HCT116 (cell line): Measurements from ENCODE around the gene SASS6. TPM values are rescaled to one million over a fixed set of nuclear protein-coding genes. Genes with fewer than 3 reads are reported as not detected.

Source experiments
- ATAC-seq: fragments of 200-7000 bp; cut with Tn5 transposase; 2 replicates; pipeline ENCODE4 v1.9.1; 2020; ENCODE audit warnings: mild to moderate bottlenecking, moderate library complexity
- BruUV-seq: library from RNA; stranded (reverse); fragments of 400-500 nt; replicated peaks from 2 replicates; lab custom pipeline; 2021; lab: Mats Ljungman, UMichigan
- CTCF ChIA-PET: fragments of 300-600 bp; sonication (Branson Sonifier 250); formaldehyde crosslinking; loops from one replicate; lab custom pipeline; 2021; ENCODE audit warnings: antibody characterized with exemption; lab: Charles Lee
- POLR2A ChIA-PET: fragments of 300-600, 350-600 bp; sonication (Branson Sonifier 250); formaldehyde crosslinking; loops from one replicate; lab custom pipeline; 2021; ENCODE audit warnings: antibody characterized with exemption; lab: Charles Lee
- RAD21 ChIA-PET, 2 experiments: fragments of 300-600 bp; sonication (Branson Sonifier 250); formaldehyde crosslinking; loops; one replicate each; lab custom pipeline; 2023; ENCODE audit warnings: low total read pairs in 2 of 2; ENCODE audit not compliant: uncharacterized antibody in 2 of 2, unreplicated experiment in 2 of 2, low non-redundant PET in 1 of 2; lab: Charles Lee
- DNase-seq: peaks from one replicate; pipeline ENCODE4 v3.0.0-alpha.2; 2010; ENCODE audit warnings: low read depth, low spot score
- H2AFZ ChIP-seq: fragments of 200-600 bp; shearing (Covaris generic), sonication (generic); 2 replicates; pipeline ENCODE4 v1.6.1; 2017; ENCODE audit warnings: low read depth, mixed run types, mixed read lengths, antibody characterized with exemption, low read length; ENCODE audit not compliant: poor library complexity, severe bottlenecking
- H3K27ac ChIP-seq: 2 replicates; pipeline ENCODE4 v1.5.1; 2012; ENCODE audit warnings: low read depth, low read length
- H3K27me3 ChIP-seq: fragments of 200-600 bp; sonication (generic); 2 replicates; pipeline ENCODE4 v1.6.1; 2016; ENCODE audit warnings: mixed run types, low read length, mixed read lengths; ENCODE audit not compliant: insufficient read depth
- H3K36me3 ChIP-seq, 2 experiments: fragments of 200-500 bp in 1 of 2; fragments of 200-600 bp in 1 of 2; sonication (Bioruptor generic) in 1 of 2; sonication (generic) in 1 of 2; 2 replicates each; pipeline versions ENCODE4 v1.5.1 to v1.6.1; 2014 to 2016; ENCODE audit warnings: low read length in 2 of 2, inconsistent platforms in 1 of 2, mixed read lengths in 1 of 2, mixed run types in 1 of 2; ENCODE audit not compliant: insufficient read depth in 2 of 2, control insufficient read depth in 1 of 2
- H3K4me1 ChIP-seq, 2 experiments: fragments of 200-600 bp in 1 of 2; sonication (generic) in 1 of 2; 2 replicates each; pipeline versions ENCODE4 v1.5.1 to v1.6.1; 2012 to 2017; ENCODE audit warnings: low read length in 2 of 2, inconsistent platforms in 1 of 2, mild to moderate bottlenecking in 1 of 2, mixed read lengths in 1 of 2, mixed run types in 1 of 2, moderate library complexity in 1 of 2; ENCODE audit not compliant: insufficient read depth in 2 of 2, control insufficient read depth in 1 of 2
- H3K4me2 ChIP-seq: fragments of 200-600 bp; sonication (generic); 2 replicates; pipeline ENCODE4 v1.6.1; 2017; ENCODE audit warnings: mixed run types, low read length, mixed read lengths
- H3K4me3 ChIP-seq, 2 experiments: fragments of 200-600 bp in 1 of 2; sonication (generic) in 1 of 2; replicated peaks in 1 of 2; 2 replicates each; pipeline ENCODE4 v1.5.1; 2011 to 2016; ENCODE audit warnings: low read length in 2 of 2, control low read depth in 1 of 2, low read depth in 1 of 2, mild to moderate bottlenecking in 1 of 2, mixed read lengths in 1 of 2, mixed run types in 1 of 2
- H3K79me2 ChIP-seq: fragments of 200-600 bp; sonication (generic); 2 replicates; pipeline ENCODE4 v1.6.1; 2017; ENCODE audit warnings: mild to moderate bottlenecking, mixed run types, low read length, moderate library complexity, mixed read lengths; ENCODE audit not compliant: insufficient read depth
- H3K9ac ChIP-seq: fragments of 200-600 bp; sonication (generic); 2 replicates; pipeline ENCODE4 v1.6.1; 2016; ENCODE audit warnings: low read length, mixed read lengths
- H3K9me2 ChIP-seq: fragments of 200-600 bp; sonication (generic), shearing (Covaris generic); 2 replicates; pipeline ENCODE4 v1.6.1; 2017; ENCODE audit warnings: mixed run types, mild to moderate bottlenecking, moderate library complexity; ENCODE audit not compliant: insufficient read depth
- H3K9me3 ChIP-seq, 2 experiments: fragments of 200-500 bp in 1 of 2; fragments of 200-600 bp in 1 of 2; sonication (Bioruptor generic) in 1 of 2; sonication (generic) in 1 of 2; 2 replicates each; pipeline ENCODE4 v1.6.1; 2014 to 2017; ENCODE audit warnings: low read length in 2 of 2, mixed read lengths in 2 of 2, inconsistent platforms in 1 of 2, low read depth in 1 of 2, mild to moderate bottlenecking in 1 of 2, mixed run types in 1 of 2, moderate library complexity in 1 of 2; ENCODE audit not compliant: control insufficient read depth in 1 of 2, insufficient read depth in 1 of 2
- H4K20me1 ChIP-seq: fragments of 200-600 bp; sonication (generic), shearing (Covaris generic); 2 replicates; pipeline ENCODE4 v1.6.1; 2017; ENCODE audit warnings: mixed run types, mild to moderate bottlenecking, moderate library complexity; ENCODE audit not compliant: insufficient read depth
- ATF3 ChIP-seq: IDR thresholded peaks from 2 replicates; pipeline ENCODE4 v1.6.1; 2012
- CBX3 ChIP-seq: IDR thresholded peaks from 2 replicates; pipeline ENCODE4 v1.6.1; 2012; ENCODE audit warnings: low read depth
- EGR1 ChIP-seq: IDR thresholded peaks from 2 replicates; pipeline ENCODE4 v1.6.1; 2012; ENCODE audit warnings: low read depth
- EZH2 ChIP-seq: fragments of 200-600 bp; sonication (generic); IDR thresholded peaks from 2 replicates; pipeline ENCODE4 v1.6.1; 2017; ENCODE audit warnings: antibody characterized with exemption, mixed run types
- EZH2phosphoT487 ChIP-seq: fragments of 200-600 bp; IDR thresholded peaks from 2 replicates; pipeline ENCODE4 v1.6.1; 2018; ENCODE audit warnings: antibody characterized with exemption, borderline replicate concordance
- FOSL1 ChIP-seq: IDR thresholded peaks from 2 replicates; pipeline ENCODE4 v1.6.1; 2012; ENCODE audit warnings: low read depth
- JUND ChIP-seq: IDR thresholded peaks from 2 replicates; pipeline ENCODE4 v1.6.1; 2012
- MAX ChIP-seq: IDR thresholded peaks from 2 replicates; pipeline ENCODE4 v1.6.1; 2012
- POLR2A ChIP-seq: IDR thresholded peaks from 2 replicates; pipeline ENCODE4 v1.7.0; 2011; ENCODE audit warnings: borderline replicate concordance; ENCODE audit not compliant: insufficient read depth, insufficient read length; ENCODE audit errors: extremely low read depth
- POLR2AphosphoS5 ChIP-seq: IDR thresholded peaks from 2 replicates; pipeline ENCODE4 v1.6.1; 2011; ENCODE audit warnings: mild to moderate bottlenecking, low read depth, low read length, moderate library complexity
- RAD21 ChIP-seq: IDR thresholded peaks from 2 replicates; pipeline ENCODE4 v1.6.1; 2012; ENCODE audit warnings: low read depth, mild to moderate bottlenecking
- REST ChIP-seq: IDR thresholded peaks from 2 replicates; pipeline ENCODE4 v1.6.1; 2012; ENCODE audit warnings: low read depth
- SP1 ChIP-seq: IDR thresholded peaks from 2 replicates; pipeline ENCODE4 v1.6.1; 2012; ENCODE audit warnings: low read depth
- SRF ChIP-seq: IDR thresholded peaks from 2 replicates; pipeline ENCODE4 v1.6.1; 2012; ENCODE audit warnings: low read depth
- TCF7L2 ChIP-seq: IDR thresholded peaks from 2 replicates; pipeline ENCODE4 v1.7.0; 2011; ENCODE audit warnings: borderline replicate concordance, inconsistent platforms; ENCODE audit not compliant: insufficient read depth, insufficient read length; ENCODE audit errors: extremely low read depth
- YY1 ChIP-seq: IDR thresholded peaks from 2 replicates; pipeline ENCODE4 v1.6.1; 2011; ENCODE audit warnings: low read length, low read depth, moderate library complexity, mild to moderate bottlenecking; ENCODE audit not compliant: insufficient replicate concordance; ENCODE audit errors: extremely low read depth
- ZFX ChIP-seq: fragments of 450-650 bp; IDR thresholded peaks from 2 replicates; pipeline ENCODE4 v1.6.1; 2017
- ZNF274 ChIP-seq: fragments of 200-500 bp; sonication (Bioruptor generic); IDR thresholded peaks from 2 replicates; pipeline ENCODE4 v1.6.1; 2014; ENCODE audit warnings: mild to moderate bottlenecking, low read depth, low read length, inconsistent platforms
- intact Hi-C: fragments of 100-400 bp; cut with micrococcal nuclease; formaldehyde crosslinking; loops from 2 replicates; pipeline ENCODE4 v1.10.0; 2022
- total RNA-seq: library from RNA; stranded (reverse); gene quantifications from one replicate; pipeline ENCODE4 v1.2.1, GENCODE V29; 2021; ENCODE audit not compliant: unreplicated experiment

SASS6 gene
- total RNA-seq, 1 experiment from 2014 or later, result 13.7 TPM

GRCh38 chr1:100134872-100135271 is 2.1 kb upstream of the SASS6 start:
- Histone ChIP-seq H3K79me2 (peaks cover 59% of the 10 kb centered on the region), H3K4me2 (peak overlapping the region; percentile 80; the same call in 1 of the 2 replicates), H3K4me3 (no peak overlapping the region), H3K9me2 (no peaks in the 10 kb centered on the region), H3K27ac (no peak overlapping the region), H3K9ac (no peak overlapping the region), H3K4me1 (peaks cover 14 to 18% of the 10 kb centered on the region in 2 experiments), H3K27me3 (no peaks in the 10 kb centered on the region), H3K36me3 (peaks cover 10 to 13% of the 10 kb centered on the region in 2 experiments), H3K9me3 (no peaks in the 10 kb centered on the region), H2AFZ (no peak overlapping the region), H4K20me1 (no peaks in the 10 kb centered on the region)
- CTCF ChIA-PET, result no interaction called here
- intact Hi-C loops, result loop anchor here (5.0 kb wide), 3 partner anchors 163 to 328 kb away; no protein-coding TSS in a partner anchor
- RAD21 ChIA-PET, result no interaction called here
- DNase-seq (no peak), ATAC-seq (no peak)
- POLR2A ChIA-PET, result no interaction called here
- BruUV-seq, result no TSS peak
- TF ChIP-seq POLR2A (no peak), ZFX (no peak), RAD21 (0 out of 2 replicates have a peak, but pooled peaks have one; percentile 30)

- POLR2A ChIA-PET, result no interaction called here
- Histone ChIP-seq H3K79me2 (peaks cover 89% of the 10 kb centered on the region), H3K4me2 (peak overlapping the region; percentile 80), H3K27me3 (no peaks in the 10 kb centered on the region), H3K27ac (peak overlapping the region; percentile 62; the same call in 1 of the 2 replicates), H3K9me3 (no peaks in the 10 kb centered on the region), H4K20me1 (no peaks in the 10 kb centered on the region), H3K36me3 (0 out of 4 replicates have a peak, but pooled peaks cover 0 to under 1% of the 10 kb centered on the region in 2 experiments), H3K4me1 (peaks cover 14 to 18% of the 10 kb centered on the region in 2 experiments), H3K4me3 (peak overlapping the region; percentile 76 to 78), H2AFZ (no peak overlapping the region), H3K9ac (peak overlapping the region; percentile 77), H3K9me2 (no peaks in the 10 kb centered on the region)
- RAD21 ChIA-PET, result no interaction called here
- ATAC-seq, result no peak
- intact Hi-C loops, result loop anchor here (2.0 to 5.0 kb wide), 4 partner anchors 159 to 326 kb away; partner anchors contain the start of gene CDC14A
- no TSS peak for BruUV-seq
- CTCF ChIA-PET, result no interaction called here
- no peak for DNase-seq
- TF ChIP-seq POLR2AphosphoS5 (no peak), ATF3 (no peak), ZNF274 (no peak), RAD21 (no peak), SRF (no peak), FOSL1 (no peak), EZH2 (no peak), YY1 (no peak), TCF7L2 (no peak), ZFX (no peak), MAX (no peak), EZH2phosphoT487 (no peak), REST (no peak), JUND (no peak), CBX3 (no peak), EGR1 (no peak), POLR2A (no peak), SP1 (no peak)
Observed at GRCh38 chr1:100131623-100132022, 1.1 kb downstream of the SASS6 start.
